H9 (cell line): ENCODE results near the gene GPR37L1. TPM values are rescaled to one million over a fixed set of nuclear protein-coding genes. Genes with fewer than 3 reads are reported as not detected.

Source experiments
- DNase-seq: peaks from one replicate; pipeline ENCODE4 v3.0.0-alpha.2; 2017
- H2AFZ ChIP-seq: one replicate; pipeline ENCODE4 v1.6.1; 2013; ENCODE audit warnings: mild to moderate bottlenecking, low read length, control low read depth, moderate library complexity
- H2AK5ac ChIP-seq: 2 replicates; pipeline ENCODE4 v1.6.1; 2013; ENCODE audit warnings: low read length, control low read depth, mixed read lengths; ENCODE audit not compliant: insufficient read length
- H2BK120ac ChIP-seq: one replicate; pipeline ENCODE4 v1.6.1; 2013; ENCODE audit warnings: low read depth, mild to moderate bottlenecking, low read length, control low read depth, inconsistent platforms; ENCODE audit not compliant: poor library complexity, severe bottlenecking
- H2BK12ac ChIP-seq: 2 replicates; pipeline ENCODE4 v1.6.1; 2013; ENCODE audit warnings: low read length, control low read depth, mixed read lengths, low read depth; ENCODE audit not compliant: insufficient read length
- H2BK15ac ChIP-seq: 2 replicates; pipeline ENCODE4 v1.6.1; 2013; ENCODE audit warnings: low read depth, low read length, control low read depth
- H2BK20ac ChIP-seq: one replicate; pipeline ENCODE4 v1.6.1; 2013; ENCODE audit warnings: low read depth, mild to moderate bottlenecking, low read length, control low read depth, inconsistent platforms; ENCODE audit not compliant: poor library complexity, severe bottlenecking
- H2BK5ac ChIP-seq: 2 replicates; pipeline ENCODE4 v1.6.1; 2013; ENCODE audit warnings: low read length, control low read depth, mixed read lengths; ENCODE audit not compliant: insufficient read length
- H3K14ac ChIP-seq: 2 replicates; pipeline ENCODE4 v1.6.1; 2013; ENCODE audit warnings: low read length, control low read depth; ENCODE audit not compliant: insufficient read depth
- H3K18ac ChIP-seq: 2 replicates; pipeline ENCODE4 v1.6.1; 2013; ENCODE audit warnings: low read depth, mild to moderate bottlenecking, mixed read lengths, low read length, control low read depth; ENCODE audit not compliant: insufficient read length
- H3K23ac ChIP-seq: 2 replicates; pipeline ENCODE4 v1.6.1; 2013; ENCODE audit warnings: low read length, control low read depth, mixed read lengths, low read depth; ENCODE audit not compliant: insufficient read length
- H3K23me2 ChIP-seq: 2 replicates; pipeline ENCODE4 v1.6.1; 2013; ENCODE audit warnings: low read depth, mild to moderate bottlenecking, mixed read lengths, low read length, control low read depth; ENCODE audit not compliant: insufficient read length, poor library complexity, severe bottlenecking
- H3K27ac ChIP-seq: 2 replicates; pipeline ENCODE4 v1.5.1; 2013; ENCODE audit warnings: low read length, control low read depth, mixed read lengths, low read depth; ENCODE audit not compliant: insufficient read length
- H3K27me3 ChIP-seq: 2 replicates; pipeline ENCODE4 v1.6.1; 2013; ENCODE audit warnings: low read length, control low read depth, inconsistent platforms; ENCODE audit not compliant: insufficient read depth
- H3K4ac ChIP-seq: 2 replicates; pipeline ENCODE4 v1.6.1; 2013; ENCODE audit warnings: low read depth, mild to moderate bottlenecking, control low read depth, inconsistent platforms, low read length, moderate library complexity
- H3K4me1 ChIP-seq: 2 replicates; pipeline ENCODE4 v1.6.1; 2013; ENCODE audit warnings: low read length, control low read depth, inconsistent platforms; ENCODE audit not compliant: insufficient read depth
- H3K4me2 ChIP-seq: 2 replicates; pipeline ENCODE4 v1.6.1; 2013; ENCODE audit warnings: low read length, control low read depth, mixed read lengths; ENCODE audit not compliant: insufficient read length, insufficient read depth
- H3K56ac ChIP-seq: 2 replicates; pipeline ENCODE4 v1.6.1; 2013; ENCODE audit warnings: low read depth, mild to moderate bottlenecking, mixed read lengths, low read length, control low read depth; ENCODE audit not compliant: insufficient read length
- H3K79me1 ChIP-seq: 2 replicates; pipeline ENCODE4 v1.6.1; 2013; ENCODE audit warnings: low read depth, mild to moderate bottlenecking, moderate library complexity, low read length, control low read depth, inconsistent platforms; ENCODE audit not compliant: insufficient read depth, poor library complexity, severe bottlenecking
- H3K79me2 ChIP-seq: 2 replicates; pipeline ENCODE4 v1.6.1; 2013; ENCODE audit warnings: low read length, control low read depth, inconsistent platforms; ENCODE audit not compliant: insufficient read depth
- H3K9ac ChIP-seq: 2 replicates; pipeline ENCODE4 v1.6.1; 2013; ENCODE audit warnings: low read length, control low read depth, mixed read lengths; ENCODE audit not compliant: insufficient read length; ENCODE audit errors: extremely low read depth
- H3K9me3 ChIP-seq: one replicate; pipeline ENCODE4 v1.6.1; 2013; ENCODE audit warnings: low read depth, low read length, inconsistent platforms; ENCODE audit not compliant: control insufficient read depth
- H3T11ph ChIP-seq: one replicate; pipeline ENCODE4 v1.6.1; 2013; ENCODE audit warnings: mild to moderate bottlenecking, low read length, control low read depth, inconsistent platforms
- H4K20me1 ChIP-seq: one replicate; pipeline ENCODE4 v1.6.1; 2013; ENCODE audit not compliant: control insufficient read depth, insufficient read length, insufficient read depth
- H4K5ac ChIP-seq: 2 replicates; pipeline ENCODE4 v1.6.1; 2013; ENCODE audit warnings: low read depth, mild to moderate bottlenecking, mixed read lengths, low read length, control low read depth; ENCODE audit not compliant: insufficient read length
- H4K8ac ChIP-seq: replicated peaks from 2 replicates; pipeline ENCODE4 v1.6.1; 2013; ENCODE audit warnings: low read length, control low read depth, mixed read lengths, low read depth; ENCODE audit not compliant: insufficient read length
- H4K91ac ChIP-seq: 2 replicates; pipeline ENCODE4 v1.6.1; 2013; ENCODE audit warnings: low read depth, mild to moderate bottlenecking, moderate library complexity, mixed read lengths, low read length, control low read depth; ENCODE audit not compliant: insufficient read length
- H3K27ac Mint-ChIP-seq, 3 experiments: 2 replicates in 2 of 3; 3 replicates in 1 of 3; pipeline ENCODE4 v1.8.0; 2020 to 2021; ENCODE audit warnings: mixed read lengths in 3 of 3, mild to moderate bottlenecking in 1 of 3, moderate library complexity in 1 of 3
- H3K27me3 Mint-ChIP-seq: 2 replicates; pipeline ENCODE4 v1.8.0; 2021; ENCODE audit warnings: low read depth, mild to moderate bottlenecking, moderate library complexity, mixed read lengths
- H3K36me3 Mint-ChIP-seq, 3 experiments: 2 replicates in 2 of 3; 3 replicates in 1 of 3; pipeline ENCODE4 v1.8.0; 2020 to 2021; ENCODE audit warnings: low read depth in 3 of 3, mixed read lengths in 3 of 3; ENCODE audit not compliant: insufficient read depth in 1 of 3
- H3K4me1 Mint-ChIP-seq, 2 experiments: 2 replicates each; pipeline ENCODE4 v1.8.0; 2020; ENCODE audit warnings: mixed read lengths in 2 of 2
- H3K4me3 Mint-ChIP-seq, 2 experiments: 2 replicates in 1 of 2; 3 replicates in 1 of 2; pipeline ENCODE4 v1.8.0; 2020 to 2021; ENCODE audit warnings: mild to moderate bottlenecking in 2 of 2, mixed read lengths in 2 of 2, moderate library complexity in 1 of 2
- H3K9me3 Mint-ChIP-seq, 2 experiments: 2 replicates in 1 of 2; 3 replicates in 1 of 2; pipeline ENCODE4 v1.8.0; 2020; ENCODE audit warnings: mild to moderate bottlenecking in 2 of 2, mixed read lengths in 2 of 2, moderate library complexity in 1 of 2
- WGBS: extraction: QIAGEN DNeasy Blood & Tissue Kit; methylation state at CpG from one replicate; pipeline ENCODE4 v1.1.7; 2013; ENCODE audit warnings: missing lambda C conversion rate, low lambda C conversion rate, mixed read lengths; ENCODE audit not compliant: insufficient read length; ENCODE audit errors: extremely low coverage; 5-methylcytosine and 5-hydroxymethylcytosine counted together
- total RNA-seq: library from RNA; stranded (reverse); gene quantifications from 2 replicates; pipeline ENCODE4 v1.2.1, GENCODE V29; 2021
- TF ChIP-seq, protein P1 (sequence below): fragments of 200-600 bp; sonication (generic); conservative IDR thresholded peaks from 3 replicates; pipeline ENCODE4 v1.8.0; 2021; ENCODE audit warnings: antibody characterized with exemption, mild to moderate bottlenecking

GPR37L1 gene
- total RNA-seq, 1 experiment from 2014 or later: 0.11 TPM

DNA sequence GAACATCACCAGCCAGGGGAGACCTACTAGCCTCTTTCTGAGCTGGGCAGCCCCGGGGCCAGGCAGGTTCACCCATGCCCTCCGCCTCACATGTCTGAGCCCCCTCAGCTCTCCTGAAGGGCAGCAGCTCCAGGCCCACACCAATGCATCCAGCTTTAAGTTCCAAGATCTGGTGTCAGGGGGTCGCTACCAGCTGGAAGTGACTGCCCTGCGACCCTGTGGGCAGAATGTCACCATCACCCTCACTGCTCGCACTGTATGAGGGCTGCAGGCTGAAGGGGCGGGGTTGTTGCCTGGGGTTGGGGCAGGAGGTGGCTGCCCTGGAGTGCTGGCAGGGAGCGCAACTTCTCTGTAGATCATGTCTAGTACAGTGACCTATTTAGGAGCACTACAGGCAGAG, 46.1 kb downstream of the GPR37L1 start:
- H3K4me1 ChIP-seq: no peaks in the 10 kb centered on the region
- H3K56ac ChIP-seq: no peak overlapping the region
- H2BK5ac ChIP-seq: no peak overlapping the region
- WGBS: no CpG with 5 or more reads among the region's 7 CpGs
- no peak overlapping the region; the same call in 1 of the 2 replicates for H3K14ac ChIP-seq
- DNase-seq: no peak
- no peak overlapping the region for H4K8ac ChIP-seq
- H4K91ac ChIP-seq: no peak overlapping the region
- H3K23me2 ChIP-seq: no peaks in the 10 kb centered on the region
- no peak overlapping the region for H2BK15ac ChIP-seq
- no peaks in the 10 kb centered on the region for H3K27me3 ChIP-seq
- H3K27ac Mint-ChIP-seq: no peak overlapping the region
- H3T11ph ChIP-seq: no peak overlapping the region
- peaks cover 2% of the 10 kb centered on the region; the same call in 1 of the 2 replicates for H3K27me3 Mint-ChIP-seq
- no peak overlapping the region for H4K5ac ChIP-seq
- H3K36me3 Mint-ChIP-seq: no peaks in the 10 kb centered on the region
- no peaks in the 10 kb centered on the region for H3K79me1 ChIP-seq
- no peak overlapping the region for H2BK12ac ChIP-seq
- no peak overlapping the region for H3K18ac ChIP-seq
- H3K9ac ChIP-seq: no peak overlapping the region
- no peaks in the 10 kb centered on the region for H3K79me2 ChIP-seq
- H3K4me2 ChIP-seq: no peak overlapping the region
- H3K23ac ChIP-seq: no peak overlapping the region
- no peak overlapping the region for H3K27ac ChIP-seq
- H3K4me1 Mint-ChIP-seq: peaks cover 12 to 33% of the 10 kb centered on the region in 2 experiments
- no peak overlapping the region for H3K4me3 Mint-ChIP-seq
- TF ChIP-seq, protein P1, sequence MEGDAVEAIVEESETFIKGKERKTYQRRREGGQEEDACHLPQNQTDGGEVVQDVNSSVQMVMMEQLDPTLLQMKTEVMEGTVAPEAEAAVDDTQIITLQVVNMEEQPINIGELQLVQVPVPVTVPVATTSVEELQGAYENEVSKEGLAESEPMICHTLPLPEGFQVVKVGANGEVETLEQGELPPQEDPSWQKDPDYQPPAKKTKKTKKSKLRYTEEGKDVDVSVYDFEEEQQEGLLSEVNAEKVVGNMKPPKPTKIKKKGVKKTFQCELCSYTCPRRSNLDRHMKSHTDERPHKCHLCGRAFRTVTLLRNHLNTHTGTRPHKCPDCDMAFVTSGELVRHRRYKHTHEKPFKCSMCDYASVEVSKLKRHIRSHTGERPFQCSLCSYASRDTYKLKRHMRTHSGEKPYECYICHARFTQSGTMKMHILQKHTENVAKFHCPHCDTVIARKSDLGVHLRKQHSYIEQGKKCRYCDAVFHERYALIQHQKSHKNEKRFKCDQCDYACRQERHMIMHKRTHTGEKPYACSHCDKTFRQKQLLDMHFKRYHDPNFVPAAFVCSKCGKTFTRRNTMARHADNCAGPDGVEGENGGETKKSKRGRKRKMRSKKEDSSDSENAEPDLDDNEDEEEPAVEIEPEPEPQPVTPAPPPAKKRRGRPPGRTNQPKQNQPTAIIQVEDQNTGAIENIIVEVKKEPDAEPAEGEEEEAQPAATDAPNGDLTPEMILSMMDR: no peak
- no peak overlapping the region for H2AFZ ChIP-seq
- H3K9me3 ChIP-seq: no peaks in the 10 kb centered on the region
- H2AK5ac ChIP-seq: no peak overlapping the region
- no peak overlapping the region for H2BK120ac ChIP-seq
- no peaks in the 10 kb centered on the region for H3K9me3 Mint-ChIP-seq
- H2BK20ac ChIP-seq: no peak overlapping the region
- no peaks in the 10 kb centered on the region for H4K20me1 ChIP-seq
- no peak overlapping the region for H3K4ac ChIP-seq
